IMR-90 (cell line): ENCODE measurements around the gene CAPN2. TPM values are rescaled to one million over a fixed set of nuclear protein-coding genes. Genes with fewer than 3 reads are reported as not detected.

ENCODE experiments used
- ATAC-seq: fragments of 200-7000 bp; cut with Tn5 transposase; 2 replicates; pipeline ENCODE4 v1.9.1; 2020; ENCODE audit warnings: low read depth, mild to moderate bottlenecking, moderate library complexity
- BruUV-seq: library from RNA; stranded (reverse); fragments of 400-500 nt; replicated peaks from 2 replicates; lab custom pipeline; 2021; lab: Mats Ljungman, UMichigan
- CTCF ChIA-PET: fragments of 300-600 bp; formaldehyde crosslinking; extraction: SDS; loops from one replicate; lab custom pipeline; 2021; ENCODE audit warnings: antibody characterized with exemption; lab: Yijun Ruan, JAX
- POLR2A ChIA-PET: fragments of 300-600 bp; sonication (Branson Sonifier 250); formaldehyde crosslinking; loops from one replicate; lab custom pipeline; 2022; ENCODE audit warnings: antibody characterized with exemption; ENCODE audit not compliant: unreplicated experiment; lab: Charles Lee
- DNase-seq: peaks from one replicate; pipeline ENCODE4 v3.0.0; 2013
- H2AFZ ChIP-seq: replicated peaks from 2 replicates; pipeline ENCODE3; 2013; ENCODE audit warnings: low read length, mild to moderate bottlenecking; ENCODE audit not compliant: poor library complexity
- H2AK5ac ChIP-seq: 2 replicates; pipeline ENCODE4 v1.6.1; 2013; ENCODE audit warnings: low read depth, low read length, inconsistent platforms
- H2AK9ac ChIP-seq: replicated peaks from 2 replicates; pipeline ENCODE3; 2013; ENCODE audit warnings: mild to moderate bottlenecking, low read depth, low read length, moderate library complexity; ENCODE audit not compliant: poor library complexity
- H2BK120ac ChIP-seq: 2 replicates; pipeline ENCODE4 v1.6.1; 2013; ENCODE audit warnings: low read depth, low read length, inconsistent platforms
- H2BK15ac ChIP-seq: 3 replicates; pipeline ENCODE4 v1.6.1; 2013; ENCODE audit warnings: low read depth, low read length, inconsistent platforms
- H2BK20ac ChIP-seq: 2 replicates; pipeline ENCODE4 v1.6.1; 2013; ENCODE audit warnings: low read depth, mild to moderate bottlenecking, inconsistent platforms, low read length, moderate library complexity
- H2BK5ac ChIP-seq: 2 replicates; pipeline ENCODE4 v1.6.1; 2013; ENCODE audit warnings: mild to moderate bottlenecking, low read depth, low read length, inconsistent platforms; ENCODE audit not compliant: poor library complexity, severe bottlenecking
- H3K14ac ChIP-seq: replicated peaks from 2 replicates; pipeline ENCODE4 v1.6.1; 2013; ENCODE audit warnings: low read depth, low read length, inconsistent platforms
- H3K18ac ChIP-seq: 2 replicates; pipeline ENCODE4 v1.6.1; 2013; ENCODE audit warnings: low read depth, low read length, control low read depth
- H3K23ac ChIP-seq: 2 replicates; pipeline ENCODE4 v1.6.1; 2013; ENCODE audit warnings: low read depth, low read length, inconsistent platforms
- H3K27ac ChIP-seq: 2 replicates; pipeline ENCODE4 v1.5.1; 2013; ENCODE audit warnings: mild to moderate bottlenecking, control low read depth, low read length; ENCODE audit not compliant: insufficient read depth
- H3K27me3 ChIP-seq: 2 replicates; pipeline ENCODE4 v1.6.1; 2013; ENCODE audit warnings: low read length; ENCODE audit not compliant: control insufficient read depth, insufficient read depth
- H3K36me3 ChIP-seq: 2 replicates; pipeline ENCODE4 v1.6.1; 2013; ENCODE audit warnings: low read length, mixed read lengths; ENCODE audit not compliant: control insufficient read depth, insufficient read depth
- H3K4ac ChIP-seq: 2 replicates; pipeline ENCODE4 v1.6.1; 2013; ENCODE audit warnings: low read depth, low read length, inconsistent platforms
- H3K4me1 ChIP-seq: 2 replicates; pipeline ENCODE4 v1.6.1; 2013; ENCODE audit warnings: low read length, mixed read lengths; ENCODE audit not compliant: control insufficient read depth, insufficient read depth
- H3K4me2 ChIP-seq: 2 replicates; pipeline ENCODE4 v1.6.1; 2013; ENCODE audit warnings: low read depth, mild to moderate bottlenecking, control low read depth, low read length, moderate library complexity
- H3K4me3 ChIP-seq: 2 replicates; pipeline ENCODE4 v1.5.1; 2013; ENCODE audit warnings: low read depth, mild to moderate bottlenecking, control low read depth, low read length, moderate library complexity; ENCODE audit not compliant: insufficient read depth
- H3K56ac ChIP-seq: 2 replicates; pipeline ENCODE4 v1.6.1; 2013; ENCODE audit warnings: low read length, inconsistent platforms; ENCODE audit not compliant: insufficient read depth; ENCODE audit errors: extremely low read depth
- H3K79me1 ChIP-seq, 2 experiments: 2 replicates each; pipeline ENCODE4 v1.6.1; 2013; ENCODE audit warnings: low read length in 2 of 2, inconsistent platforms in 1 of 2, low read depth in 1 of 2
- H3K9ac ChIP-seq: 2 replicates; pipeline ENCODE4 v1.6.1; 2013; ENCODE audit warnings: low read depth, low read length, control low read depth
- H3K9me1 ChIP-seq: 2 replicates; pipeline ENCODE4 v1.6.1; 2013; ENCODE audit warnings: low read length, inconsistent platforms; ENCODE audit not compliant: insufficient read depth
- H3K9me3 ChIP-seq: 2 replicates; pipeline ENCODE4 v1.6.1; 2013; ENCODE audit warnings: low read length; ENCODE audit not compliant: control insufficient read depth, insufficient read depth
- H4K20me1 ChIP-seq: 2 replicates; pipeline ENCODE4 v1.6.1; 2013; ENCODE audit warnings: low read length, inconsistent platforms; ENCODE audit not compliant: insufficient read depth
- H4K5ac ChIP-seq: 2 replicates; pipeline ENCODE4 v1.6.1; 2013; ENCODE audit warnings: mild to moderate bottlenecking, low read depth, low read length, control low read depth
- H4K8ac ChIP-seq, 2 experiments: 2 replicates each; pipeline ENCODE4 v1.6.1; 2013; ENCODE audit warnings: low read depth in 2 of 2, low read length in 2 of 2, control low read depth in 1 of 2, inconsistent platforms in 1 of 2
- H4K91ac ChIP-seq: 2 replicates; pipeline ENCODE4 v1.6.1; 2013; ENCODE audit warnings: low read depth, low read length, inconsistent platforms; ENCODE audit not compliant: insufficient read depth
- BHLHE40 ChIP-seq: fragments of 150-350 bp; IDR thresholded peaks from 2 replicates; pipeline ENCODE4 v1.6.1; 2016; ENCODE audit warnings: mild to moderate bottlenecking, low read depth, low read length
- CEBPB ChIP-seq: IDR thresholded peaks from 2 replicates; pipeline ENCODE4 v1.6.1; 2012; ENCODE audit warnings: low read depth, low read length, improper control_type of control experiment
- CHD1 ChIP-seq: IDR thresholded peaks from 2 replicates; pipeline ENCODE4 v1.6.1; 2012; ENCODE audit warnings: low read depth, low read length, improper control_type of control experiment
- CTCF ChIP-seq: conservative IDR thresholded peaks from 2 replicates; pipeline ENCODE4 v1.5.1; 2012; ENCODE audit warnings: mild to moderate bottlenecking, low read depth, low read length, improper control_type of control experiment
- ELK1 ChIP-seq: fragments of 150-350 bp; IDR thresholded peaks from 2 replicates; pipeline ENCODE4 v1.6.1; 2016; ENCODE audit warnings: low read depth, mild to moderate bottlenecking, low read length, moderate library complexity, borderline replicate concordance
- FOS ChIP-seq: fragments of 150-350 bp; IDR thresholded peaks from 2 replicates; pipeline ENCODE4 v1.6.1; 2016; ENCODE audit warnings: low read depth, low read length
- MAFK ChIP-seq: IDR thresholded peaks from 2 replicates; pipeline ENCODE4 v1.6.1; 2012; ENCODE audit warnings: low read depth, low read length, improper control_type of control experiment
- MAZ ChIP-seq: IDR thresholded peaks from 2 replicates; pipeline ENCODE4 v1.6.1; 2012; ENCODE audit warnings: low read depth, mild to moderate bottlenecking, low read length, improper control_type of control experiment, moderate library complexity, borderline replicate concordance
- MXI1 ChIP-seq: IDR thresholded peaks from 2 replicates; pipeline ENCODE4 v1.6.1; 2012; ENCODE audit warnings: low read depth, mild to moderate bottlenecking, low read length, moderate library complexity, borderline replicate concordance
- NFE2L2 ChIP-seq: fragments of 150-350 bp; IDR thresholded peaks from 2 replicates; pipeline ENCODE4 v1.6.1; 2016; ENCODE audit warnings: low read depth, mild to moderate bottlenecking, low read length
- POLR2A ChIP-seq: IDR thresholded peaks from 2 replicates; pipeline ENCODE4 v1.6.1; 2012; ENCODE audit warnings: mild to moderate bottlenecking, low read depth, low read length
- RAD21 ChIP-seq: IDR thresholded peaks from 2 replicates; pipeline ENCODE4 v1.6.1; 2012; ENCODE audit warnings: low read length, improper control_type of control experiment
- RCOR1 ChIP-seq: IDR thresholded peaks from 2 replicates; pipeline ENCODE4 v1.6.1; 2012; ENCODE audit warnings: mild to moderate bottlenecking, low read length, improper control_type of control experiment; ENCODE audit not compliant: insufficient replicate concordance
- RFX5 ChIP-seq: IDR thresholded peaks from 2 replicates; pipeline ENCODE4 v1.8.0; 2012; ENCODE audit warnings: low read depth, mild to moderate bottlenecking, low read length, moderate library complexity
- SMC3 ChIP-seq: fragments of 150-350 bp; IDR thresholded peaks from 2 replicates; pipeline ENCODE4 v1.6.1; 2016; ENCODE audit warnings: low read depth, mild to moderate bottlenecking, antibody characterized with exemption, low read length, moderate library complexity
- USF2 ChIP-seq: fragments of 150-350 bp; IDR thresholded peaks from 2 replicates; pipeline ENCODE4 v1.6.1; 2017; ENCODE audit warnings: mild to moderate bottlenecking, antibody characterized with exemption, low read length, low read depth
- WGBS, 2 experiments: methylation state at CpG; one replicate each; pipeline versions ENCODE4 v1.1.5 to v1.1.7; 2013; ENCODE audit warnings: missing lambda C conversion rate in 2 of 2; ENCODE audit not compliant: insufficient read length in 1 of 2; ENCODE audit errors: extremely low coverage in 2 of 2; 5-methylcytosine and 5-hydroxymethylcytosine counted together
- dilution Hi-C: fragments of 300-500 bp; cut with HindIII; formaldehyde crosslinking; loops from one replicate; pipeline ENCODE4 v1.14.3; 2018; ENCODE audit warnings: low sequenced_read_pairs; ENCODE audit not compliant: unreplicated experiment
- in situ Hi-C: fragments of 300-500 bp; cut with MboI; formaldehyde crosslinking; loops from 3 replicates; pipeline ENCODE4 v1.14.3; 2019; ENCODE audit warnings: low sequenced_read_pairs, inconsistent platforms, mixed read lengths
- intact Hi-C: fragments of 100-400 bp; cut with micrococcal nuclease; formaldehyde crosslinking; loops from 2 replicates; pipeline ENCODE4 v1.10.0; 2022
- polyA plus RNA-seq, 3 experiments: library from polyadenylated mRNA; depleted of rRNA; stranded (reverse); fragments of >200 nt; gene quantifications; 2 replicates each; pipeline ENCODE4 v1.2.3, GENCODE V29; 2012; ENCODE audit warnings: low replicate concordance in 1 of 3
- total RNA-seq: library from RNA; depleted of rRNA; stranded (reverse); fragments of >200 nt; gene quantifications from 2 replicates; pipeline ENCODE4 v1.2.3, GENCODE V29; 2012

Gene CAPN2
- total and polyA plus RNA-seq, 2 of the 4 experiments (the other 2 are of a cell fraction) = 339 to 430 TPM

GRCh38 chr1:223695014-223695548, 17.3 kb upstream of the CAPN2 start:
- Histone ChIP-seq H3K4me1 (peaks cover 8% of the 10 kb centered on the region), H3K79me1 (peaks cover 5 to 15% of the 10 kb centered on the region in 2 experiments; a peak in 2 of 4 replicates), H3K4me3 (no peak overlapping the region), H3K18ac (no peak overlapping the region), H3K23ac (no peak overlapping the region), H2BK5ac (no peak overlapping the region), H2AK9ac (no peak overlapping the region), H3K4me2 (no peak overlapping the region), H2BK20ac (no peak overlapping the region), H3K9ac (no peak overlapping the region), H2BK120ac (no peak overlapping the region), H3K4ac (no peak overlapping the region), H4K5ac (no peak overlapping the region), H3K36me3 (no peaks in the 10 kb centered on the region), H4K91ac (no peak overlapping the region), H2BK15ac (no peak overlapping the region), H3K27me3 (no peaks in the 10 kb centered on the region), H3K14ac (no peak overlapping the region), H3K9me3 (no peaks in the 10 kb centered on the region), H4K8ac (no peak overlapping the region), H4K20me1 (no peaks in the 10 kb centered on the region), H3K56ac (no peak overlapping the region), H3K9me1 (peaks cover 11% of the 10 kb centered on the region), H3K27ac (no peak overlapping the region), H2AK5ac (no peak overlapping the region), H2AFZ (peak overlapping the region; percentile 16)
- TF ChIP-seq RAD21 (no peak), MAFK (no peak), RCOR1 (no peak), BHLHE40 (no peak), CEBPB (no peak), NFE2L2 (no peak), MXI1 (no peak), RFX5 (no peak), SMC3 (no peak), USF2 (no peak), MAZ (no peak), ELK1 (no peak), CHD1 (no peak), FOS (no peak), POLR2A (no peak), CTCF (no peak)
- ATAC-seq (no peak), DNase-seq (no peak)
- POLR2A ChIA-PET = no interaction called here
- in situ Hi-C loops = loop anchor here (5.0 to 10.0 kb wide), 3 partner anchors 52 to 900 kb away; no protein-coding TSS in a partner anchor
- BruUV-seq = no TSS peak
- dilution Hi-C loops = no loop called here
- CTCF ChIA-PET = interaction anchor here (1.3 to 2.1 kb wide), 3 partner anchors 9 to 80 kb away, joined by 3 to 5 read pairs (median 5); no protein-coding TSS in a partner anchor
- WGBS, 2 experiments = no CpG with 5 or more reads among the region's 8 CpGs
- intact Hi-C loops = loop anchor here (10.0 kb wide), 1 partner anchor 210 kb away; no protein-coding TSS in a partner anchor
